ENCODE data around the gene ABCF3. TPM values are rescaled to one million over a fixed set of nuclear protein-coding genes. Genes with fewer than 3 reads are reported as not detected.

ABCF3 gene
- total and polyA plus RNA-seq, 4 donors: 28.1 to 59.2 (median 33.7) TPM

GRCh38 chr3:184144505-184144904 lies 41.5 kb upstream of the ABCF3 start:
- H3K4me1 ChIP-seq (ENCODE audit: control insufficient read depth in 4 of 4, insufficient read depth in 4 of 4, low read length in 3 of 4): peaks cover 0 to 16% (median 4%) of the 10 kb centered on the region in 4 donors
- H3K4me3 ChIP-seq (ENCODE audit: low read depth in 1 of 3, low read length in 3 of 3): no peak overlapping the region
- no peaks in the 10 kb centered on the region for H3K9me3 ChIP-seq (ENCODE audit: control insufficient read depth in 4 of 4, low read length in 3 of 4)
- H3K27ac ChIP-seq (ENCODE audit: low read depth in 1 of 2, low read length in 2 of 2): no peak overlapping the region
- H3K9ac ChIP-seq (ENCODE audit: low read depth in 1 of 2, low read length in 2 of 2): no peak overlapping the region
- 66% methylated on average over 5 of the region's 5 CpGs for WGBS
- TF ChIP-seq HNF4A (conservative IDR thresholded peaks at IDR 0.05) (peak in 1 of 2 donors; percentile 17), FOXA2 (IDR thresholded peaks at IDR 0.05) (no peak), JUND (IDR thresholded peaks at IDR 0.05) (no peak)
- DNase-seq (ENCODE audit: low spot score): no peak
- peaks cover 2 to 59% (median 46%) of the 10 kb centered on the region in 4 donors for H3K36me3 ChIP-seq (ENCODE audit: control insufficient read depth in 4 of 4, insufficient read depth in 3 of 4, low read depth in 1 of 4, low read length in 3 of 4)
- no peaks in the 10 kb centered on the region for H3K27me3 ChIP-seq (ENCODE audit: control insufficient read depth in 4 of 4, insufficient read depth in 4 of 4, low read length in 3 of 4)

- peaks cover 0 to 16% (median 4%) of the 10 kb centered on the region in 4 donors for H3K4me1 ChIP-seq (ENCODE audit: control insufficient read depth in 4 of 4, insufficient read depth in 4 of 4, low read length in 3 of 4)
- H3K27ac ChIP-seq (ENCODE audit: low read depth in 1 of 2, low read length in 2 of 2): no peak overlapping the region
- DNase-seq (ENCODE audit: low spot score): no peak
- no peaks in the 10 kb centered on the region for H3K9me3 ChIP-seq (ENCODE audit: control insufficient read depth in 4 of 4, low read length in 3 of 4)
- TF ChIP-seq GABPA (IDR thresholded peaks at IDR 0.05 in 1 of 2, conservative IDR thresholded peaks at IDR 0.05 in 1 of 2): no peak
- TF ChIP-seq CTCF (IDR thresholded peaks at IDR 0.05; ENCODE audit: low read depth, low read length, missing input control): peak; percentile 44
- TF ChIP-seq RAD21 (IDR thresholded peaks at IDR 0.05): peak; percentile 71 to 80
- H3K27me3 ChIP-seq (ENCODE audit: control insufficient read depth in 4 of 4, insufficient read depth in 4 of 4, low read length in 3 of 4): no peaks in the 10 kb centered on the region
- no peak overlapping the region for H3K4me3 ChIP-seq (ENCODE audit: low read depth in 1 of 3, low read length in 3 of 3)
- no peak overlapping the region for H3K9ac ChIP-seq (ENCODE audit: low read depth in 1 of 2, low read length in 2 of 2)
- 41% methylated on average over 4 of the region's 4 CpGs for WGBS
- H3K36me3 ChIP-seq (ENCODE audit: control insufficient read depth in 4 of 4, insufficient read depth in 3 of 4, low read depth in 1 of 4, low read length in 3 of 4): peaks cover 2 to 56% (median 45%) of the 10 kb centered on the region in 4 donors
Measured at GRCh38 chr3:184145111-184145524, 40.9 kb upstream of the ABCF3 start.

- Histone ChIP-seq H3K4me3 (ENCODE audit: low read depth in 1 of 3, low read length in 3 of 3) (no peak overlapping the region), H3K27ac (ENCODE audit: low read depth in 1 of 2, low read length in 2 of 2) (no peak overlapping the region), H3K4me1 (ENCODE audit: control insufficient read depth in 4 of 4, insufficient read depth in 4 of 4, low read length in 3 of 4) (peaks cover 0 to 16% (median 4%) of the 10 kb centered on the region in 4 donors), H3K27me3 (ENCODE audit: control insufficient read depth in 4 of 4, insufficient read depth in 4 of 4, low read length in 3 of 4) (no peaks in the 10 kb centered on the region), H3K9me3 (ENCODE audit: control insufficient read depth in 4 of 4, low read length in 3 of 4) (no peaks in the 10 kb centered on the region), H3K36me3 (ENCODE audit: control insufficient read depth in 4 of 4, insufficient read depth in 3 of 4, low read depth in 1 of 4, low read length in 3 of 4) (peaks cover 2 to 49% (median 38%) of the 10 kb centered on the region in 4 donors), H3K9ac (ENCODE audit: low read depth in 1 of 2, low read length in 2 of 2) (no peak overlapping the region)
- no peak for DNase-seq (ENCODE audit: low spot score)
- 85% methylated on average over 8 of the region's 8 CpGs for WGBS
- no peak for TF ChIP-seq HNF4A (conservative IDR thresholded peaks at IDR 0.05)
- no peak for TF ChIP-seq MAX (IDR thresholded peaks at IDR 0.05)
- TF ChIP-seq GABPA (IDR thresholded peaks at IDR 0.05 in 1 of 2, conservative IDR thresholded peaks at IDR 0.05 in 1 of 2): no peak
- TF ChIP-seq ATF3 (IDR thresholded peaks at IDR 0.05): no peak
- no peak for TF ChIP-seq ZBTB33 (IDR thresholded peaks at IDR 0.05)
- no peak for TF ChIP-seq HNF4G (IDR thresholded peaks at IDR 0.05)
- no peak for TF ChIP-seq RXRA (IDR thresholded peaks at IDR 0.05)
- no peak for TF ChIP-seq JUND (IDR thresholded peaks at IDR 0.05)
- TF ChIP-seq FOXA2 (IDR thresholded peaks at IDR 0.05): no peak
- no peak for TF ChIP-seq RAD21 (IDR thresholded peaks at IDR 0.05)
- no peak for TF ChIP-seq TAF1 (conservative IDR thresholded peaks at IDR 0.05)
- TF ChIP-seq FOXA1 (IDR thresholded peaks at IDR 0.05): no peak
- no peak for TF ChIP-seq SP1 (IDR thresholded peaks at IDR 0.05)
- no peak for TF ChIP-seq CTCF (IDR thresholded peaks at IDR 0.05; ENCODE audit: low read depth, low read length, missing input control)
- TF ChIP-seq NR2F2 (IDR thresholded peaks at IDR 0.05): no peak
- TF ChIP-seq REST (IDR thresholded peaks at IDR 0.05): no peak
- no peak for TF ChIP-seq YY1 (IDR thresholded peaks at IDR 0.05)
- no peak for TF ChIP-seq EGR1 (IDR thresholded peaks at IDR 0.05; ENCODE audit: low read depth in 2 of 2)
Measured at GRCh38 chr3:184145751-184146270, 40.2 kb upstream of the ABCF3 start.
